Heart left ventricle (tissue), 16 donors: ENCODE results near the gene TOGARAM2. TPM values are rescaled to one million over a fixed set of nuclear protein-coding genes. Genes with fewer than 3 reads are reported as not detected.

Experiments
- ATAC-seq, 4 donors: fragments of 200-7000 bp; cut with Tn5 transposase; one replicate each; pipeline ENCODE4 v1.9.1; 2020 to 2022; ENCODE audit warnings: moderate library complexity in 4 of 4, mild to moderate bottlenecking in 3 of 4, moderate number of reproducible peaks in 1 of 4
- DNase-seq, 5 donors: peaks; one replicate each; pipeline ENCODE4 v3.0.0-alpha.2; 2020
- H3K27ac ChIP-seq, 12 donors: fragments of 200-600 bp; sonication (generic) in 4 of 12; one replicate each; pipeline versions ENCODE4 v1.5.0 to v1.8.0; 2016 to 2022; ENCODE audit warnings: mild to moderate bottlenecking in 2 of 12
- H3K27me3 ChIP-seq, 9 donors: fragments of 200-600 bp; sonication (generic) in 2 of 9; one replicate each; pipeline versions ENCODE4 v1.5.1 to v1.8.0; 2016 to 2022; ENCODE audit warnings: mild to moderate bottlenecking in 3 of 9
- H3K36me3 ChIP-seq, 9 donors: fragments of 200-600 bp; sonication (generic) in 2 of 9; one replicate each; pipeline versions ENCODE4 v1.5.0 to v1.8.0; 2018 to 2022; ENCODE audit warnings: mild to moderate bottlenecking in 2 of 9
- H3K4me1 ChIP-seq, 12 donors: fragments of 200-600 bp; sonication (generic) in 4 of 12; one replicate each; pipeline versions ENCODE4 v1.5.0 to v1.8.0; 2016 to 2022; ENCODE audit warnings: mild to moderate bottlenecking in 3 of 12
- H3K4me3 ChIP-seq, 12 donors: fragments of 200-600 bp; sonication (generic) in 4 of 12; one replicate each; pipeline versions ENCODE4 v1.5.0 to v1.8.0; 2017 to 2022; ENCODE audit warnings: mild to moderate bottlenecking in 9 of 12, moderate library complexity in 4 of 12
- H3K9me3 ChIP-seq, 12 donors: fragments of 200-600 bp; sonication (generic) in 4 of 12; one replicate each; pipeline versions ENCODE4 v1.5.0 to v1.8.0; 2016 to 2022; ENCODE audit warnings: mild to moderate bottlenecking in 1 of 12
- CTCF ChIP-seq, 12 donors: fragments of 200-600 bp; sonication (generic) in 4 of 12; IDR thresholded peaks; one replicate each; pipeline versions ENCODE4 v1.5.0 to v1.8.0; 2018 to 2022; ENCODE audit warnings: antibody characterized with exemption in 12 of 12, mild to moderate bottlenecking in 5 of 12
- POLR2A ChIP-seq, 2 donors: fragments of 450-650 bp; IDR thresholded peaks; one replicate each; pipeline ENCODE4 v1.6.1; 2017; ENCODE audit warnings: antibody characterized with exemption in 2 of 2, mild to moderate bottlenecking in 2 of 2, moderate library complexity in 2 of 2
- WGBS, 4 donors: extraction: QIAGEN DNeasy Blood & Tissue Kit in 2 of 4; methylation state at CpG; one replicate each; pipeline versions ENCODE4 v1.1.5 to v1.1.7; 2013 to 2018; 5-methylcytosine and 5-hydroxymethylcytosine counted together
- intact Hi-C, 10 donors: fragments of 100-400 bp; cut with DNase I; formaldehyde crosslinking; loops; one replicate each; pipeline versions ENCODE4 v1.11.1 to v1.14.2; 2022
- polyA plus RNA-seq, 2 donors: library from polyadenylated mRNA; stranded (reverse); fragments of 200-250 nt; gene quantifications; one replicate each; pipeline ENCODE4 v1.2.3, GENCODE V29; 2013
- total RNA-seq, 9 donors: library from RNA; depleted of rRNA in 2 of 9; stranded (reverse); fragments of >200 nt in 2 of 9; fragmentation: NEBNext Ultra II Directional in 3 of 9; extraction: Animal tissue kit (Norgen Biotek cat#: 25700) in 3 of 9; gene quantifications; one replicate each; pipeline versions ENCODE4 v1.1.0 to v1.2.4, GENCODE V29; 2016 to 2023
- donor health status: ischemic (EF 13 %, LVEDD 7.1; RV severe dilation, severe dysfunction).
- donor health status: healthy with polysubstance abuse.
- donor health status: DM: no; HTN: yes; CAD: no.
- donor health status: DM: no; HTN: no; CAD: no.
- donor health status: ischemic (EF 25% LVEDD 6.9; RV normal size, moderate dysfunction).
- donor health status: ischemic (EF 25% LVEDD 5.7; RV mildly dilated, moderate dysfunction).
- donor health status: healthy.
- donor health status: DM: yes; HTN: yes; CAD: no.
- donor health status: ischemic (EF 35%, LVEDD 5.7; RV mildly dilated, moderate dysfunction).
- donor health status: nonischemic (EF 11% LVEDD 7.7; RV severe dilation, severe dysfunction).
- donor health status: DM: yes; HTN: yes; CAD: no.
- donor health status: PGD.
- donor health status: ischemic (EF 29% LVEDD 5.4; RV normal size, mild dysfunction).
- donor health status: nonischemic (EF 23%, LVEDD 6.1; RV moderate dilation, normal function).

Gene TOGARAM2
- total and polyA plus RNA-seq, 11 donors, result 0.24 to 23.9 (median 6.2) TPM

- H3K27ac ChIP-seq, result peak overlapping the region; percentile 80 to 98 (median 88)
- ATAC-seq (peak; percentile 61 to 77 (median 72)), DNase-seq (peak; percentile 76 to 97 (median 88))
- H3K27me3 ChIP-seq, result no peaks in the 10 kb centered on the region
- H3K4me1 ChIP-seq, result peaks cover 6 to 74% (median 58%) of the 10 kb centered on the region in 12 donors
- TF ChIP-seq POLR2A (IDR thresholded peaks at IDR 0.05) (peak in 1 of 2 donors; percentile 11), CTCF (IDR thresholded peaks at IDR 0.05) (peak in 2 of 12 donors; percentile 17 to 23)
- H3K4me3 ChIP-seq, result peak overlapping the region in 2 of 12 donors; percentile 21 to 25
- WGBS, 4 donors, result 10 to 17% (median 15%) methylated on average over 19 of the region's 19 CpGs
- H3K9me3 ChIP-seq, result no peaks in the 10 kb centered on the region
- H3K36me3 ChIP-seq, result no peaks in the 10 kb centered on the region
- intact Hi-C loops, result loop anchor here in 6 of 10 donors (1.0 to 10.0 kb wide), 7 partner anchors 31 to 106 kb away; partner anchors contain the start of genes CLIP4 (in 2 of the 6) and TOGARAM2 (in 1 of the 6)
Measured at GRCh38 chr2:29011418-29012060, 30.4 kb downstream of the TOGARAM2 start.

GRCh38 chr2:29012211-29012681 is 31.1 kb downstream of the TOGARAM2 start:
- intact Hi-C loops, result loop anchor here in 6 of 10 donors (1.0 to 10.0 kb wide), 6 partner anchors 35 to 105 kb away; partner anchors contain the start of gene CLIP4 (in 2 of the 6)
- Histone ChIP-seq H3K27me3 (no peaks in the 10 kb centered on the region), H3K4me1 (peaks cover 6 to 77% (median 64%) of the 10 kb centered on the region in 12 donors), H3K27ac (peak overlapping the region; percentile 80 to 98 (median 88)), H3K9me3 (no peaks in the 10 kb centered on the region), H3K4me3 (peak overlapping the region in 2 of 12 donors; percentile 21 to 25), H3K36me3 (no peaks in the 10 kb centered on the region)
- DNase-seq (peak; percentile 79 to 96 (median 85)), ATAC-seq (peak; percentile 53 to 69 (median 66))
- TF ChIP-seq POLR2A (IDR thresholded peaks at IDR 0.05) (peak in 1 of 2 donors; percentile 13), CTCF (IDR thresholded peaks at IDR 0.05) (no peak)
- 20 to 40% (median 24%) methylated on average over 1 to 9 of the region's 9 CpGs for WGBS, 4 donors

- Histone ChIP-seq H3K4me3 (peak overlapping the region in 3 of 12 donors; percentile 12 to 30 (median 13)), H3K4me1 (peaks cover 6 to 82% (median 64%) of the 10 kb centered on the region in 12 donors), H3K36me3 (no peaks in the 10 kb centered on the region), H3K9me3 (no peaks in the 10 kb centered on the region), H3K27me3 (no peaks in the 10 kb centered on the region), H3K27ac (peak overlapping the region; percentile 80 to 98 (median 88))
- intact Hi-C loops, result loop anchor here in 6 of 10 donors (5.0 to 10.0 kb wide), 5 partner anchors 36 to 104 kb away; partner anchors contain the start of gene CLIP4 (in 2 of the 6)
- peak in 3 of 12 donors; percentile 9 to 23 (median 14) for TF ChIP-seq CTCF (IDR thresholded peaks at IDR 0.05)
- no peak for TF ChIP-seq POLR2A (IDR thresholded peaks at IDR 0.05)
- 66 to 81% (median 76%) methylated on average over 11 of the region's 11 CpGs for WGBS, 4 donors
- DNase-seq (peak in 1 of 5 donors; percentile 49), ATAC-seq (no peak)
Measured at GRCh38 chr2:29013057-29013780, 32.1 kb downstream of the TOGARAM2 start.
